Stimulated activated CD8-positive, alpha-beta memory T cell treated with anti-CD3 and anti-CD28 coated beads, Interleukin-7, amount 100 ng/mL, for 4 hours (primary cell): ENCODE results near the gene CNTN2.

Experiments
- DNase-seq, 2 donors: peaks; one replicate each; pipeline ENCODE4 v3.0.0-alpha.2; 2020; ENCODE audit warnings: low read depth in 2 of 2

The CNTN2 gene

GRCh38 chr1:205018381-205018780 lies 24.6 kb upstream of the CNTN2 start:
- DNase-seq = no peak

DNA sequence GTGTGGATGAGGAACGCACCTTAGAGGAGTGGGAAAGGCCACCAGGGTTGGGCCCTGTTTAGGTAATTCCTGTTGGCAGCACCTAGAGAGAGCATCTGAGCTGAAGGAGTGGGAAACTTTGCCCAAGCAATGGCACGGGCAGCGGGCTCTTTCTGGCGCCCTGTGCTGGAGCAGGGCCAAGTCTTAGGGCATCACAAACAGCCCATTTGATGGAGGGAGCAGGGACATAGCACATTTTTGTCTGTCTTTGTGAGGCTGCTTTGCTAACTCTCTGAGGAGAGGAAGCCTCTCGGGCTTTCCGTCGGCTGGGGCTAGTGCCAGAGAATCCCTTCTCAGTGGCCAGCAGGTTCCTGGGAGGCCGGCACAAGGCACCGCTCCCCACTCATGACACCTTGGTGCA lies 22.5 kb upstream of the CNTN2 start:
- DNase-seq = no peak

- DNase-seq = no peak
Measured at GRCh38 chr1:205024679-205025078, 18.3 kb upstream of the CNTN2 start.

DNA sequence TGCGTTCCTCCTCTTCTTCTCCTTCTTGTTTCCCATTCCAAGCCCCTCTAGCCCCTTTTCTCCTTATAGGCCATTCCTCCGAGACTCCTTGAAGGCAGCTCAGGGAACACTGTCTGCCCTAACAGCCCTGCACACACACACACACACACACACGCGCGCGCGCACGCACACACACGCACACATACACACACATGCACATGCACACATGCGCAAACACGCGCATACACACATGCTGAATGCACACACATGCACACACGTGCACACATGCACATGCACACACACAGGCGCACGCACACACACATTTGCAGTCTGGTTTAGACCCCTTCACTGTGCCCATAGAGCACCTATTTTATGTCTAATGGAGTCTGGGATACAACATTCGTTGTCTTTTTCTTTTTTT lies 17.8 kb upstream of the CNTN2 start:
- no peak for DNase-seq

- DNase-seq = no peak
Measured at GRCh38 chr1:205026181-205026580, 16.8 kb upstream of the CNTN2 start.

DNA sequence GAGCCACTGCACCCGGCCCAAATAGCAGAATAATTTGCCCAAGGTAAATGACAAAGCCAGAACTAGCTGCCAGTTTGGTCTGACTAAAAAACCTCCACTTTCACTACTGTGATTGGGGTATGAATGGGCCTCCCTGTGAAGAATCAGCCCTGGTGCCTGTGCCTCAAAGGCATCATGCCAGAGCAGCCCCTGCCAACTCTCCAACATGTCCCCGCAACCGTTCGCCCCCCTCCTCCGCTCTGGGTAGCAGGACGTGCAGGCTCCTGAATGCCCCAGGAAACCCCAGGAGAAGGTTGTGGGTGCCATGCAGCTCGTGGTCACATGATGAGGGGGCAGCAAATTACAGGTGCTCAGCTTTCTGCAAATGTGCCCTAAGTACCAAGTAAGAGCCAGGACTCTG lies 14.6 kb upstream of the CNTN2 start:
- DNase-seq = no peak

GRCh38 chr1:205028924-205029323 lies 14.1 kb upstream of the CNTN2 start:
- no peak for DNase-seq

DNA sequence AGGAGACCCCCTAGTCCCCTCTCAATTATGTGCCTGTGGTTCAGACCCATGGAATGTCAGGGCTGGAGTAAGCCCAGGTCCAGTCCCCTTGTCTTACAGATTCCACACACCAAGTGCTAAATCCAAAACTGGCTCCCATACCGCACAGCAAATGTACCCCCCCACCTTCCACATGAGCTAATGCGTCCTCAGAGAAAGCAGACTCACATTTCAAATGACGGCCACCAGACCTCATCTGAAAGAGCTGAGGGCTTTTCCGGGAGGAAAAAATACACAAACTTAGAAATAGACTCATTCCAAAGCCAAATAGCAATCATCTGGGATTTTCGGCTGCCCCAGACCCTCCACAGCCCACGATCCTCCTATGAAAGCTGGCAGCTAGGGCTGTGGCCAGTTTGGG lies 12.8 kb upstream of the CNTN2 start:
- DNase-seq = no peak

- no peak for DNase-seq
Measured at GRCh38 chr1:205030896-205031295, 12.1 kb upstream of the CNTN2 start.

- DNase-seq = no peak
Measured at GRCh38 chr1:205032508-205032907, 10.5 kb upstream of the CNTN2 start.

DNA sequence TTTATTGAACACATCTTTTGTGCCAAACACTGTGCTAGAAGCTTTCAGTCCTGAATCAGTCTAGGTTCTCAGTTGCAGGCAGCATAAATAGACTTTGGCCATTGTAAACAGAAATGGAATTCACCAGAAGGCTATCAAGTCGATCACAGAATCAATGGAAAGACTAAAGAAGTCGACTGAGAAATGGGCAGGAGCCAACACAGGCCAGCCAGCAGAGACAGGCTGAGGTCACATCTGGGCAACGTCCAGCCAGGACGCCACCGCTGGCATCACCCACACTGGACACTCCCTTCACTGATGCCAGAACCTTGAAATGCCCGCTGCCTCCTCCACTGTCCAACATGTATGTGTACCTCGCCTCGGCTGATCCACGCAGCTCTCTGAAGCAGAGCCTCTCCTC lies 5.5 kb upstream of the CNTN2 start:
- DNase-seq = no peak

- no peak for DNase-seq
Measured at GRCh38 chr1:205038132-205038786, 4.8 kb upstream of the CNTN2 start.

- DNase-seq = no peak
Measured at GRCh38 chr1:205041001-205041715, 1.9 kb upstream of the CNTN2 start.

DNA sequence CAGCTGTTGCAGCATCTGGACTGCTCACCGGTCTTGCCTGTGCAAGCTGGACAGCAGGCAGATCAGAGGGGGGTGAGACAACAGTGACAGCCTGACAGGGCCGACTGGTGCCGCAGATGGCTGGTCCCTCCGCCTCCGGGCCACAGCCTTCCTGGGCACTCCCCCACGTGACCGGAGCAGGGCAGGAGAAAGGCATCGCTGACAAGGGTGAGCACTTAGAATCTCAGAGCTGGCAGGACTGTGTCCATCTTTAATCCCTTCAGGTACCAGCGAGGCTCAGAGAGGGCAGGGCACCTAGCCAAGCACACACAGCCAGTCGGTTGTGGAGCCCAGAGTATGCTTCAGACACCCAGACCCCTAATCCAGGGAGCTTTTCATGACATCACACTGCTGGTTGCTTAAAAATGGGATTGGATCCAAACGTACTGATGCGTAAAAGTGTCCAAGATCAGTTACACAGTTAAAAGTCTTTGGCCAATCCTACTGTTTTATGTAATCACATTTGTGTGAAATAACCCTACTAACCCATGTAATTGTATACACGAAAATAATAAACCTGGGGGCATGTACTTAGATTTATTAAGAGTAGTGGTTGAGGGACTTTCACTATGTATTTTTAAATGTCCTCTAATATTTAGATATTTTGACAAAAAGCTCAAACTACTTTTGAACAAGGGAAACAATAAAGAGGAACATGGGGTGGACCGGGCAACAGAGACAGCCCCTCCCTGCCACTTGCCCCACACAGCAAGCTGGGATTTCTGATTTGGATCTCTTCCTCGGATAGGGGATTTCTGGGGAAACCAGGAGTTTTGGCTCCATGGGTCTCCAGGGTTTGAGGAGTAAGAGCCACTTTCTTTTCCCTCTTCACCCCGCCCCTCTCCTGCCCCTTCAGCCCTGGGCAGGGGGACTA lies 758 bp upstream of the CNTN2 start:
- no peak for DNase-seq

DNA sequence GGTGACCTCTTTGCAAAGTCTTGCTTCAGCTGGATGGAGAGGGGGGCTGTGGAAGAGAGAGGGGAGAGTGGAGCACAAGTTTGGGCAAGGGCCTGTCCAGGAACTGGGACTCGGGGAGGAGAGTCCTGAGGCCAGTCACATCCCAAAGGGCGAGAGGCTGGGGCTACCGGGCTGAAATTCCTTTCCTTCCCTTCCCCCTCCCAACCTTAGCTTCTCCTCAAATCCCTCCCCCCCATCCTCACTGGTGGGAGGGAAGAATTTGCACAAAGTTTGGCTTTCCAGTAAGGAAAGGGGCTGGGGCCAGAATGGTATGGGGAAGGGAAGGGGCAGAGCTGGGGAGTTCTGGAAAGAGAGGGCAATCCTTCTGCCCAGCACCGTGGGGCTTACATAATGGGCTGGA lies 854 bp downstream of the CNTN2 start:
- DNase-seq = no peak

DNA sequence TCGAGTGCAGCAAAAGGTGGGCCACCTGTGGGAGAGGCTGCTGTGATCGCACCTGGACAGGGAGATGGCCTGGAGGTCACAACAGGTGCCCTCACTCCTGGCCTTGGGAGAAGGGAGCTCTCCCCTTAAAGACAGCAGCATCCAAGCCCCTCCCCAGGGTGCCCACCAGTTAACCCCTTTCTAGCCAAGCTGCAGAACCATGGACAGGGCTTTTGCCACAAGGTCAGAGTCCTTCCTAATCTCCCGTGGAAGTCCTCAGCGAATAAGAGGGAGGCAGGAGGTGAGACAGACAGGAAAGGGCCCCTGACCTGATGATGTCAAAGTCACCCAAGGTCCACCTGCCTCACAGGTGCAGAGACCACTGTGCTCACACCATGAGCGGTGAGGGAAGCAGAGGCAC lies 1.7 kb downstream of the CNTN2 start:
- DNase-seq = no peak

- DNase-seq = no peak
Measured at GRCh38 chr1:205045146-205045545, 2.1 kb downstream of the CNTN2 start.

GRCh38 chr1:205046870-205047269 lies 3.9 kb downstream of the CNTN2 start:
- DNase-seq = no peak

- no peak for DNase-seq
Measured at GRCh38 chr1:205047764-205048231, 4.8 kb downstream of the CNTN2 start.

- no peak for DNase-seq
Measured at GRCh38 chr1:205048382-205048781, 5.4 kb downstream of the CNTN2 start.

GRCh38 chr1:205049479-205049878 lies 6.5 kb downstream of the CNTN2 start:
- DNase-seq = no peak

DNA sequence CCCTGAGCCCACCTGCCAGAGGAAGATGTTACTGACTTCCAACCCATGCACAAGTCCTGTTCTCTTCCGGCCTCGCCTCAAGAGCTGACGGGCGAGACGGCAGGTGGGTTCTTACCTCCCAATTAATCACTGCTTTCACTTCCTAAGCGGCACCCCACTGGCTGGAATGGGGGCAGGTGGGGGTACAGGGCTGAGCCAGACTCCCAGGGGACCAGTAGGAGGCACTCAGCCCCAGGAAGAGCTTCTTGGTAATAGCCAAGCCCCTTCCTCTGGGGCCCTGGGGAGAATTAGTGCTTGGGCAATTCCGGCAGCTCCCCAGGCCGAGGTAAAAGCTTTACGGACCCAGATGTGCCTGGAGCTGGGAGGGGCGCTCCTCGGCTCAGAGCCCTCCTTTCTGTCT lies 9.7 kb downstream of the CNTN2 start:
- no peak for DNase-seq

- DNase-seq = no peak
Measured at GRCh38 chr1:205053296-205053695, 10.3 kb downstream of the CNTN2 start.
